ENCODE data around the gene BRD4.
"Not testable (repeated sequence)": the region's sequence is repeated elsewhere in the genome, so short reads cannot be mapped to it uniquely, and the experiment has no call there.

The BRD4 gene
- total RNA-seq: 20.2 to 99.0 (median 38.7) reads per million in 17 experiments

DNA sequence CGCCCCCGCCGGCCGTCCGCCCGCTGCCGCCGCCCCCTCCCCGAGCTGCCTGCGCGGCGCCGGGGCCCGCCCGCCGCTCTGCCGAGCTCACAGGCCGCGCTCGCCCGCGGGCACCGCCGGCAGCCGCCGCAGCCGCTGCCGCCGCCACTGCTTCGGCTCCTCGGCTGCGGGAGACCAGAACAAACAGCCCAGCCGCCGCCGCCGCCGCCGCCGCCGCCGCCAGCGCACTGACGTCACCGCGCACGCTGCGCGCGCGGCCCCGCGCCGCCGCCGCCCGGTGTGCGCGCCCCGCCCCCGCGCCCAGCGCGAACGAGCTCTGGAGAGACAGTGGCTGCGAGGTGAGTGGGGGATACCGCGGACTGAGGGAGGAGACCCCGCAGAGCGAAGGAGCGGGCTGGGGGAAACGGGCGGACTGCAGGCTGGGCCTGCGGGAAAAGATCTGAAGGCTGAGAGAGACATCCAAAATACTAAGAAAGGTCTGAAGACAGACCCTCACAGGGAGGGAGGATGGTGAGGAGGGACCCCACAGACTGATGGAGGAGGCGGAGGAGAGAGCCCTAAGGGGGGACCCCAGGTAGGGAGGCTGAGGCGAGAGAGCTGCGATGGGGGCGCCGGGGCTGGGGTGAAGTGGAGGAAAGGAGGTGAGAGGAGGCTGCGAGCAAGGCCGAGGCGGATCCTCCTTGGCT lies at the start of gene BRD4:
Gene BRD4, minus strand, starts transcription at position 229 of the 686 bp plus-strand sequence. CDS start 59,440 bp downstream, outside the sequence.
- DNase-seq: peak; percentile 74 to 95 (median 88)

DNA sequence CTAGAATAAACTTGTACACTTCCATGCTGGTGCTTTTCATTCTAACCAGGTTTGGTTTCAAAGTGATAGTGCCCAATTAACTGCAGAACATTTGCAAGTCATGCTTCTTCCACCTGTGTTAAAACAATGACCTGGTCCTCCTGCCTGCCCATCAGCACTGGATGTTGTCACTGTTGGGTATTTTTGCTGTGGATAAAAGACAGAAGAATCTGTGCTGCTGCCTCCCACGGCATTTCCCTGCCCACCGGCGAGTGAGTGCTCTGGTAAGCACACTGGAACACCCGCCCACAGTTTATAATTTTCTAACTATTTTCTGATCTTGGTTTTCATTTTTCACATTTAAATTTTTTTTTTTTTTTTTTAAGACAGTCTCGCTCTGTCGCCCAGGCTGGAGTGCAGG lies 49.5 kb upstream of the BRD4 start:
- no peak for DNase-seq

DNA sequence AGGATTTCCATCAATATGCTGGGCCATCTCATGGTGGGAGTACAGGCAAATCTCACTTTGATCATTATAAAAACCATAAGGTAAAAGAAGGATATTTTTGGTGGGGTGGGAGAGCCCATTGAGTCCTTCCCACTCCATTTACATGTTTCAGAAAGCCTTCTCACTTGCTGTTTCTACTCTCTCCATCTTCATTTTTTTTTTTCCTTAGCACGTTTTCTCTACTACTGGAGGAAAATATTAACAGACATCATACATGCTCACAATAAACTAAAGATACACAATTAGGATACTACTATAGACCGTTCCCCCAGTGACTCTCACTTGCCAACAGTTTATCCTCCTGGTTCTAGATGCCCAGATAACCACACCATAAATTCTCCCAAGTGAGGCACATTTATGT lies 49.1 kb upstream of the BRD4 start:
- no peak for DNase-seq

DNA sequence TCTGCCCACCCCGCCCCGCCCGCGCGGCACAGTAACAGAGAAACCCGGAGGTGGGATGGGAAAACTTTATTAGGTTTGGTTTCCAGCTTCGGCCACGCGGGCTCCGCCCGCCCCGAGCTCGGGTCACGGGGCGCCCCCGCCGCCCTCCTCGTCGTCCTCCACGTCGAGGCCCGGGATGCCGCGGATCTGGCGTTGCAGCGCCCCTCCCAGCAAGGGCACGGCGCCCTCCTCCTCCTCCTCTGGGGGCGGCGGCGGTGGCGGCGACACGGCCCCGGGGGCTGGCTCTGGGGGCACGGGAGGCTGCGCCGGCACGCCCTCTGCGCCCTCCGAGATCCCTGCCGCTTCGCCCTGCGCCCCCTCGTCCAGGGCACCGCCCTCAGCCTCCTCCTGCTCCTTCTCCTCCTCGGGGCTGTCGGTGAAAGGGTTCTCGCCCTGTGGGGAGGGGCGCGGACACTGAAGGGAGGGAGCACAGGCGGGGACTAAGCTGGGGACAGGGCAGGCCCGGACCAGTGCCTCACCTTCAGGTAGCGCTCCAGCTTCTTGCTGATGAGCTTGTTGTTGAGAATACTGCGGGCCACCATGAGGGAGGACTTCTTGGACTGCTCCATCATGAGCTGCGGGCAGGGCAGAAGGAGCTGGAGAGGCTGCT lies 47.8 kb upstream of the BRD4 start:
- DNase-seq: peak; percentile 14 to 62 (median 41)

DNA sequence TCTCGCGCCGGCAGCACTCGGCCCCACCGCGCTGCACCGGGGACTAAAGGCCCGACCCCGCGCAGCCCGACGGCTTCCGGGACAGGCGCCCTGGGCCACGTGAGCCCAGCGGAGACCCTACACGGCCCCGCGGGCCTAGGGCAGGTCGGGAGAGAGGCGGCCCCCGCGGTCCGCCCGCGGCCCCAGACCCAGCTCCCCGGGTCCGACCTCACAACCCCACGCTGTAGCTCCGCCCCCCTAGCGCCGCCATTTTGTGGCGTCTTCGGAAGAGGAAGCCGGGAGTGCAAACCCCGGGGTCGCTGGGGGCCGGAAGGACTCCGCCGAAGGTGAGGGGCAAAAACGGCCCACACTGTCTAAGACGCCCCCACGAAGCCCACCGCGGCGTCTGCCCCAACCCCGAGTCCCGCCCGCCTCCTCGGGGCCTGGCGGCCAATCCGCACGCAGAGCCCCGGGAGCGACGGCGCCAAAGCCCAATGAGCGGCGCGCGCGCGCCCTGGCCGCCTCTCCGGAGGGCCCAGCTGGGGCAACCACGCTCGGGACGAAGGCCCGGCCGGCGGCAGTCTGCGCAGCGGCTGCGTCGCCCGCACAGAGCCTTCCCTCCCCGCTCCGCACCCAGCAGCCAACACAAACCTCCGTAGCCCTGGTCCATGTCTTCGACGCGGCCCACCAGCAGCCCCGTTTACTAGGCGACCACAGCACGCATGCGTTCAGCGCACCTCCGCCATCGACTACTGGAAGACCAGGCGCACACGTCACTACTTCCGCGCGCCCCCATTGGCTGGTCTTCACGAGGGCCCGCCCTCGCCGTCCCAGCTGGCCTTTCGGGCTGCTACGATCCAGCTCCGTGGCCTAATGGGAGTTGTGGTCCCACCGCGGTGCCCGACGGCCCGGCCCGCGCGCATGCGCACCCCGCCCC lies 47.0 kb upstream of the BRD4 start, which contains the start of gene AKAP8:
Gene AKAP8, minus strand, starts transcription at position 705 of the 916 bp plus-strand sequence. Its CDS starts 56 bp downstream, at position 649.
- peak; percentile 99 to 100 (median 100) for DNase-seq

DNA sequence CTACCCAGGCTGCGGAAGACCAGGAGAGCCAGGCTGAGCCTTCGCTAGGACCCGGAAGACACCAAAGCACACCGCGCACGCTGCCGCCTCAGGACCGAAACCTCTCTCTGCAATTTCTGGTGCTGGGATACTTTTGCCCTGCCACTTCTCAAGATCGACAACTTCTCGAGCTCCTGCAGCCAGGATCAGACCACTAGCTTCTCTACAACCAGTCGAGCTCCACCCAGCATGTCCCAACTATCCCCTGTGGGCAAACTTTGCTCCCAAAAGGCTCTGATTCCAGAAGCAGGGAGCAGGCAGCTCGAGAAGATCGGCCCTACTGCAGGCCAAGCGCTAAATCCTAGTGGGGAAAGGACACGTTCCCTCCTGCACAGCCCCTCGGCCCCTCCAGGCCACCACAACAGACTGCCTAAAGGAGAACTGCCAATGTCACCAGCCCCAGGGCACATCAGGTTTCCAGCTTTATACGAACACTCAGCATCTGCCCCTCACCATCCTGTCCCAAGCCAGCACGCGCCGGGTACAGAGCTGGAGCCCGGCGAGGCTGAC lies 46.3 kb upstream of the BRD4 start:
- DNase-seq: peak; percentile 63 to 75 (median 66)

DNA sequence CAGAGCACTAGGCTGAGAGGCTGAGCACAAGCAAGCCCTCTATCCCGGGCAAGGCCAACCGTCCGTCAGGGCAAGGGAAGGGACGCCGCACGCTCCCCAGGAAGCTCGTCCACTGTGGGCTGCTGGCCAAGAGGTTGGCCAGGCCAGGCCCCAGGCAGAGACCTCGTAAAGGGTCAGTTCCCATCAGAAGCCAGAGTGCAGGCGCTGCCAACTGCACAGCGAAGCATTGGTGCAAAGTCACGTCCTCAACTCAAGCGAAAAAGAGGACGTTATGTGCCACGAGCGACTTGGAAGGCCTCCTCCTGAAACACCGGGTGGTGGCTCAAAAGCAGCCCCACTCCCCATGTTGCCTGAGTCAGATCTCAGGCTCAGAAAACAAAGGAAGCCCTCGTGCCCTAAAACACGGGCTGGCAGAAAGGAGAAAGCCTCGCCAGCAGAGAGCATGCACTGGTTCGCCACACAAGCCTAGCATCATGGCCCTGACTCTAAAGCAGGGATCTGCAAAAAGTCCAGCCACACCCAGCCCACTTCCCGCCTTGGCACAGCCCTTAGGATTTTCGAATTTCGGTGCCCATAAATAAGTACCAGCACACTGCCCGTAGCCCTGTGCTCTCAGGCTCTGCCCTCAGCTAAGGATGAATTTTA lies 42.6 kb upstream of the BRD4 start:
- DNase-seq: no peak

DNA sequence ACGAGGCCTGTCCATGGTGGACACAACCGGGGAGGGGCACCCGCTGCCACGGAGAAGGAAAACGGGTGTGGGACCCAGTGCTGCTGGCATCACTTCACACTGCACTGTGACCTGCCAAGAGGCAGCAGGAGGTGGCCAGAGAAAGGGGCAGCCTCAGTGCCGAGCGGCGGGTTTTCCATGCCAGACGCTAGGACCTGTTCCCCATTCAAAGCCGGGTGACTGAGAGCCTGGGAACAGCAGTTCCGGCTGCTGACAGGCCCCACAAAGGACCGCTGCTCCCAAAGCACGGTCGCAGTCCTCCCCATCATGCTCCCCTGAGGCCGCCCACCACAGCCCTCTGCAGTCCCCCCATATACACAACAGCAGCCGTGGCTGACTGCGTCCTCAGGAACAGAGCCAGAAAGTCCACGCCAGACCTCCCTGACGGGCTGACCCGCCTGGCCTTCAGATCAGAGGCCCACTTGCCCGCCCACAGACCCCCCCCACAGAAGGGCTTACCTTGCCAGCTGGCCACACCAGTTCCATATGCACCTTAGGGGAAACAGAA lies 41.8 kb upstream of the BRD4 start:
- DNase-seq: peak in 1 of 4 experiments; percentile 2

DNA sequence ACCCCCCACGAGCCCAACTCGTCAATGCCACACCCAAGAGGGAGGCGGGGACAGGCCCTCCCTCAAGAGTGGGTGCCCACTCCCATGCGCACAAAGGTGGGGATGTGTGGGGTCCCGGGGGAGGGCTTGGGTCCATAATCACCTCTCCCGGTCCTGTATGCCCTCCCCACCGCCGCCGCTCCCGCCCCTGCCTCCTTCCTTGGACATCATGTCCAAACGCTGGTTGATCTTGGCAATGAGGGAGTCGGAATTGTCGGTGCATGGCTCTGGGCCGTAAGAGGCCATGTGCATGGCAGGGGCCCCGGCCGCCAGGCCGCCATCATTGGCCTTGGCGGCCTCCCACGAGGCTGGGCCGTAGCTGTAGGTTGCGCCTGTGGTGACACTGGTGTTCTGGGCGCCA lies 41.3 kb upstream of the BRD4 start:
- no peak for DNase-seq

DNA sequence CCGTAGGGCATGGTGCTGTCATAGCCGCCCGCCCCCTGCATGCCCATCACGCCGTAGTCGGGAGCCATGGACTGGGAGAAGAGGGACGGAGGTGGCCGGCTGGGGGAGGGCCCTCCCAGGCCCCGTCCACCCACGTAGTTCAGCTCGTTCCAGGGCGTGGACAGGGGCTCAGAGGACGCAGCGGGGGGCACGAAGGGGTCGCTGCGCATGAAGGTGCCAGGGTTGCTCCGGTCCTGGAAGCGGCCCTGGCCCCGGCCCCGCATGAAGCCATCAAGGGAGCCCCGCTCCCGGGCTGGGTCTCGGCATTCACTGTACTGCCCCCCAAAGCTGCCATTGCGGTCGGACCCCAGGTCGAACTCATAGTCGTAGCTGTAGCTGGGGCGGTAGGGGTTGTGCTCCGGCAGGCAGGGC lies 40.6 kb upstream of the BRD4 start:
- DNase-seq: peak in 1 of 4 experiments; percentile 1

DNA sequence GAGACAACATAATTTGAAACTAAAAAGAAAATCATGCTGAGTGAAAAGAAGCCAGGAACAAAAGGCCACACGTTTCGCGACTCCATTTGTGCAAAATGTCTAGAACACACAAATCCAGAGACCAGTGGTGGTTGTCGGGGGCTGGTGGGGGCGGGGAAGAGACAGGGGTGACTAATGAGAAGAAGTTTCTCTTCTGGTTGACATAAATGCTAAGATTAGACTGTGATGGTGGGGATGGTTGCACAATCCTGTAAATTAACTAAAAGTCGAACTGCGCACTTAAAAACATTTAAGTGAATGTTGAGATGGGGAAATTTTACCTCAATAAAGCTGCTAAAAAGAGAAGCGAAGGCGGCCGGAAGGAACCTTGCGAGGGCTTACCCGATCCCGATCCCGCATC lies 40.1 kb upstream of the BRD4 start:
- no peak for DNase-seq

DNA sequence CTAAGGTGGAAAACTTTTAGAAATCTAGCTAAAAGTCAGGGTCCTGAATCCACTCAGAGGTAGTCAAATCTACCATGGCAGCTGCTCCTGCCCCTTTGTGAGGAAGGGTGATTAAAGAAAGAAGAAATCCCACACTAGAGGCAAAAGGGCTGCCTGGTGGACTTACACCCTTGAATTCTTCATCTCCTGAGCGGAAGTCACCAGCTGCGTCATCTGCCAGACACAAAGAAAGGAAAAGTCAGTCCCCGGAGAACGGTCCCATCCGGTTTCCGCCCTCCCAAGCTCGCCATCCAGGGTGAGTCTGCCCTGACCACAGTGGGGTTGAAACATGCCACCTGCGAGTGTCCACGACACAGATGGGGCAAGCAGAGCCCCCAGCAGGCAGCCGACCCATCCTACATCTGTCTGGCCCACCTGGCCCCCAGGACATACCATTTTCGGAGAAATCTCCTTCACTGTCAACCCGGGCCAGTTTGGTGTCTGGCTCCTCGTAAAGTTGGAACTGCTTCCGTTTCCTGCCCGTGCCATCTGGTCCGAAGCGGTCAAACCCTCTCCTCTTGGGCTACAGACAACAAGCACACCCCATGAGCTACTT lies 39.5 kb upstream of the BRD4 start:
- no peak for DNase-seq

DNA sequence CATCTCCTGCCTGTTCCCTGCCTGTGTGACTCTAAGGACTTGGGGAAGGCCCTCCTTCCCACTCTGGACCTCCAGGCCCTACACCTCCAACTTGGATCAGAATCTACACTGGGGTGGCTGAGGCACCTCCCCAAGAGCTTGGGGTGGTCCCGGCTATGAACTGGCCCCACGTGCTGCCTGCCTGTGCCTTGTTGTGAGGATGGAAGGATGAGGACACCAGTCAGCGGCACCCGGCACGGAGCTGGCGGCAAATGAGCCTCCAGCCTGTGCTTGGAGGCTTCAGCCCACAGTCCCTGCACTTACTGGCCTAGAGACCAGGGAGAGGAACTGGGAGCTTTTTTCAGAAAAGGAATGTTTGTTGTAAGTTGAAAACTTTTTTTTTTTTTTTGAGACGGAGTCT lies 38.8 kb upstream of the BRD4 start:
- DNase-seq: no peak

DNA sequence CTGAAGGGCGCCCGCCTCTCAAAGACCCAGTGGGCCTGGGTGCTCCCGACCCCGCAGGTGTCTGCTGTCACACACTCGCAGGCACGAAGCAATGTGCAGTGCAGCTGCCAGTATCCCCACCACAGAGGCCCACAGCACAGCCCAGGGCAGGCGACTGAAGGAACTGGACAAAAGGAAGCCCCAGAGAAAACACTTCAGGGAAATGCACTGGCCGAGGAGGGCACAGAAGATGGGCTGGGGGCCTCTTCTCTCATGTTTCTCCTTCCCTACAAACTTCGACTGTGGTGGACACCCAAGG lies 37.2 kb upstream of the BRD4 start:
- no peak for DNase-seq

DNA sequence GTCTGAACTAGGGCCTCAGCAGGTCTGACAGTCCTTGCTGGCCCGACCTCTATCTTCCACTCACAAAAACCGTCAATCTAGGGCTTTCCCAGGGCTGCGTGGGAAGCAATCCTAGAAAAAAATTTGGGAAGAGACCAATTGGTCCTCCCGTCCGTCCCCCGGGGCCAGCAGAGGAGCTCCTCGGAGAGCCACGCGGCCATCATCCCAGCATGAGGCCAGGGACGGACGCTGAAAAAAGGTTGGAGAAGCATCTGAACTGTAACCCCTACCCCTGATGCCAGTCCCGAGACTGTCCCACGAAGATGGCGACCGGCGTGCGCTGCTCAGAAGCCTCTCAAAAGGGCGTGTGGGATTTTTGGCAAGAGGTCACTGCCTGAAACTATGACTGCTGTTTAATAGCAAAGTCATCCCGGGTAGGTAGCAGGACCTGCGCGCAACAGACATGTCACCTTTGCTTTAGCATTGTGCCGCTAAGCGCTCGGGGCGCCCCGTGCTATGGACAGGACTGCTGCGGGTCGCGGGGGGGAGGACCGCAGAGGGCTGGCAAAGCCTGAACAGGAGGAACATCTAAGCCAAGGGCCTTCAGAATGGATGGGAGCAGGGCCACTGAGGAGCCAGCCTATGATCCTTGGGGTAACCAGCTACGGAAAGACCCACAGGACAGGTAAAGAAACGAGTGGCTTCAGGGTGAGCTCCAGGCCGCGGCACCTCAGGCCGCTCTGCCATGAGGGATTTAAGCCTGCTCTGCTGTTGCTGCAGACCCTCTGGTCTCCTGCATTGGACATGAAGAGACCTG lies 36.7 kb upstream of the BRD4 start:
- no peak for DNase-seq

DNA sequence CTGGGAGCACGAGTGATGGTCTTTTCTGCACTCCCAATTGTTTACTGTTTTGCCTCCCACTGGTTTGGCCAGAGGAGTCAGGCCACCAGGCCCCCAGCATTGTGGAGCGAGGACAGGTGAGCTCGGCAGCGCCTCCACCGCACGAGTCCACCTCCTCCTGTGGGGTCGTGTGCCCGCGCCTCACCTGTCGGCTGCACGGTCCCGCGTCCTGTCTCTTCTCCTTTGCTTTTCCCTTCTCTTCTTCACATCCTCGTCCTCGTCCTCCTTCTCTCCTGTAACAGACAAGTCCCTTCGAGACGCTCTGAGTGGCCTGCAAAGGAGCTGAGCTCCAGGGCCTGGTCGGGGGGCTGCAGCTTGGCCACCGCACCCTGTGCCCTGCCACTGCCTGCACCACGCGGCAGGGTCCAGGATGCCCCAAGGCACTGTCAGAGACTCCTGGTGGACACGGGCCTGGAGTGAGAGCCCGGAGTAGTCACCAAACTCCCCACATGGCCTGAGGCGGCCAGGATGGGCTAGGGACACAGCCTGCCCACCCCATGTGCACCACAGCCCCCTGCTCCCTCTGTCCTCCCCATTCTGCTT lies 35.8 kb upstream of the BRD4 start:
- DNase-seq: no peak

DNA sequence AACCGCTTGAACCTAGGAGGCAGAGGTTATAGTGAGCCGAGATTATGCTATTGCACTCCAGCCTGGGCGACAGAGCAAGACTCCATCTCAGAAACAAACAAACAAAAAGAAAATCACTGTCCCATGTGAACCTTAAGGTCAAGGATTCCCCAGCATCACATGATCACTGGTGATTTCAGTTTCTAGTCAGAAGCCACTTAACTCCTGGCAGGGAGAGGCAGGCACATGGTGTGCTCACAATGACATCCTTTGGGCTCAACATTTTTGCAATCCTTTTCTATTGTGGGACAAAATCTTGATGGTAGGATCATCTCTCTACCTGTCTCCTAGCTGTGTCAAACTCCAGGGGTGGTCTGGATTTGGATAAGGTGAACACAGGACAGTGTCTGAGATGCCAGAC lies 35.1 kb upstream of the BRD4 start:
- DNase-seq: no peak

DNA sequence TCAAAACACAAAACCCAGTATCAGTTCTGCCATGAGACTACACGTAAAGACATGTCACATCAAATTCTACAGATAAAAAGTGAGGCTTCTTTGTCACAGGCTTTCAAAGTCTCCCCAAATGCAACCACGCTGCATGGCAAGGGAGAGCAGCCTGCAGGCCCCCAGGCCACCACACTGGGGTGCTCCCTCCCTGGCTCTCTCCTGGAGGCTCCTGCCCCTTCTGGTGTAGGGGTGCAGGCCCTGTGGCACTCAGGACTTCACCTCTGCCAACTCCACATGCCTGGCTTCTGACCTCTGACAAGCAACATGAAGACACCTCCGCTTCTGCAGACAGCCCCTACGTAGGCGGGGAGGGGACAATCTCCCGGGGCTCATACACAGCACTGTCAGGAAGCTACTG lies 32.9 kb upstream of the BRD4 start:
- DNase-seq: no peak

DNA sequence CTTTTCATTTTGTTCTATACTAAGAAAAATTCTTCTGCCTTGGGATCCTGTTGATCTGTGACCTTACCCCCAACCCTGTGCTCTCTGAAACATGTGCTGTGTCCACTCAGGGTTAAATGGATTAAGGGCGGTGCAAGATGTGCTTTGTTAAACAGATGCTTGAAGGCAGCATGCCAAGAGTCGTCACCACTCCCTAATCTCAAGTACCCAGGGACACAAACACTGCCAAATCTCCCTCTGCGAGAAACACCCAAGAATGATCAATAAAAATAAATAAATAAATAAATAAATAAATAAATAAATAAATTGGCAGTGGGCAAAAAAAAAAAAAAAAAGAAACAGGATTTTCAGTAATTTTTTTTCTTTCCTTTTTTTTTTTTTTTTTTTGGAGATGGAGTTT lies 31.5 kb upstream of the BRD4 start:
- not testable (repeated sequence) for DNase-seq

DNA sequence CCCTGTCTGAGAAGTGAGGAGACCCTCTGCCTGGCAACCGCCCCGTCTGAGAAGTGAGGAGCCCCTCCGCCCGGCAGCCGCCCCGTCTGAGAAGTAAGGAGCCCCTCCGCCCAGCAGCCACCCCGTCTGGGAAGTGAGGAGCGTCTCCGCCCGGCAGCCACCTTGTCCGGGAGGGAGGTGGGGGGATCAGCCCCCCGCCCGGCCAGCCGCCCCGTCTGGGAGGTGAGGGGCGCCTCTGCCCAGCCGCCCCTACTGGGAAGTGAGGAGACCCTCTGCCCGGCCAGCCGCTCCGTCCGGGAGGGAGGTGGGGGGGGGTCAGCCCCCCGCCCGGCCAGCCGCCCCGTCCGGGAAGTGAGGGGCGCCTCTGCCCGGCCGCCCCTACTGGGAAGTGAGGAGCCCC lies 30.7 kb upstream of the BRD4 start:
- not testable (repeated sequence) for DNase-seq

DNA sequence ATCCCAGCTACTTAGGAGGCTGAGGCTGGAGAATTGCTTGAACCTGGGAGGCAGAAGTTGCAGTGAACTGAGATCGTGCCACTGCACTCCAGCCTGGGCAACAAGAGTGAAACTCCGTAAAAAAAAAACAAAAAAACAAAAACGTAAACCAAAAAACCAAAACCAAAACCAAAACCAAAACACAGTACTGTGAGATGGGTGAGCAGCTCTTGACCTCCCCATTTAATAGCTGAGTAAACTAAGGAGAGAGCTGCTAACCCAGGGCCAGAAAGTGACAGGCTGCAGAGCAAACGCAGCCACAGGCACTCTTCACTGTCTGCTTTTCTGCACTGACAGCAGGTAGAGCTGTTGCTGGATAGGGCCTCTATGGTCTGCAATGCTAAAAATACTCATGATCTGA lies 27.7 kb upstream of the BRD4 start:
- DNase-seq: not testable (repeated sequence)

All from suppressor macrophage (primary cell).